Heart left ventricle (tissue), 16 donors: ENCODE measurements around the gene AKIRIN1. TPM values are rescaled to one million over a fixed set of nuclear protein-coding genes. Genes with fewer than 3 reads are reported as not detected.

ENCODE experiments used
- ATAC-seq, 4 donors: fragments of 200-7000 bp; cut with Tn5 transposase; one replicate each; pipeline ENCODE4 v1.9.1; 2020 to 2022; ENCODE audit warnings: moderate library complexity in 4 of 4, mild to moderate bottlenecking in 3 of 4, moderate number of reproducible peaks in 1 of 4
- DNase-seq, 5 donors: peaks; one replicate each; pipeline ENCODE4 v3.0.0-alpha.2; 2020
- H3K27ac ChIP-seq, 12 donors: fragments of 200-600 bp; sonication (generic) in 4 of 12; one replicate each; pipeline versions ENCODE4 v1.5.0 to v1.8.0; 2016 to 2022; ENCODE audit warnings: mild to moderate bottlenecking in 2 of 12
- H3K27me3 ChIP-seq, 9 donors: fragments of 200-600 bp; sonication (generic) in 2 of 9; one replicate each; pipeline versions ENCODE4 v1.5.1 to v1.8.0; 2016 to 2022; ENCODE audit warnings: mild to moderate bottlenecking in 3 of 9
- H3K36me3 ChIP-seq, 9 donors: fragments of 200-600 bp; sonication (generic) in 2 of 9; one replicate each; pipeline versions ENCODE4 v1.5.0 to v1.8.0; 2018 to 2022; ENCODE audit warnings: mild to moderate bottlenecking in 2 of 9
- H3K4me1 ChIP-seq, 12 donors: fragments of 200-600 bp; sonication (generic) in 4 of 12; one replicate each; pipeline versions ENCODE4 v1.5.0 to v1.8.0; 2016 to 2022; ENCODE audit warnings: mild to moderate bottlenecking in 3 of 12
- H3K4me3 ChIP-seq, 12 donors: fragments of 200-600 bp; sonication (generic) in 4 of 12; one replicate each; pipeline versions ENCODE4 v1.5.0 to v1.8.0; 2017 to 2022; ENCODE audit warnings: mild to moderate bottlenecking in 9 of 12, moderate library complexity in 4 of 12
- H3K9me3 ChIP-seq, 12 donors: fragments of 200-600 bp; sonication (generic) in 4 of 12; one replicate each; pipeline versions ENCODE4 v1.5.0 to v1.8.0; 2016 to 2022; ENCODE audit warnings: mild to moderate bottlenecking in 1 of 12
- CTCF ChIP-seq, 12 donors: fragments of 200-600 bp; sonication (generic) in 4 of 12; IDR thresholded peaks; one replicate each; pipeline versions ENCODE4 v1.5.0 to v1.8.0; 2018 to 2022; ENCODE audit warnings: antibody characterized with exemption in 12 of 12, mild to moderate bottlenecking in 5 of 12
- POLR2A ChIP-seq, 2 donors: fragments of 450-650 bp; IDR thresholded peaks; one replicate each; pipeline ENCODE4 v1.6.1; 2017; ENCODE audit warnings: antibody characterized with exemption in 2 of 2, mild to moderate bottlenecking in 2 of 2, moderate library complexity in 2 of 2
- WGBS, 4 donors: extraction: QIAGEN DNeasy Blood & Tissue Kit in 2 of 4; methylation state at CpG; one replicate each; pipeline versions ENCODE4 v1.1.5 to v1.1.7; 2013 to 2018; 5-methylcytosine and 5-hydroxymethylcytosine counted together
- intact Hi-C, 10 donors: fragments of 100-400 bp; cut with DNase I; formaldehyde crosslinking; loops; one replicate each; pipeline versions ENCODE4 v1.11.1 to v1.14.2; 2022
- polyA plus RNA-seq, 2 donors: library from polyadenylated mRNA; stranded (reverse); fragments of 200-250 nt; gene quantifications; one replicate each; pipeline ENCODE4 v1.2.3, GENCODE V29; 2013
- total RNA-seq, 9 donors: library from RNA; depleted of rRNA in 2 of 9; stranded (reverse); fragments of >200 nt in 2 of 9; fragmentation: NEBNext Ultra II Directional in 3 of 9; extraction: Animal tissue kit (Norgen Biotek cat#: 25700) in 3 of 9; gene quantifications; one replicate each; pipeline versions ENCODE4 v1.1.0 to v1.2.4, GENCODE V29; 2016 to 2023
- donor health status: ischemic (EF 13 %, LVEDD 7.1; RV severe dilation, severe dysfunction).
- donor health status: healthy with polysubstance abuse.
- donor health status: DM: no; HTN: yes; CAD: no.
- donor health status: DM: no; HTN: no; CAD: no.
- donor health status: ischemic (EF 25% LVEDD 6.9; RV normal size, moderate dysfunction).
- donor health status: ischemic (EF 25% LVEDD 5.7; RV mildly dilated, moderate dysfunction).
- donor health status: healthy.
- donor health status: DM: yes; HTN: yes; CAD: no.
- donor health status: ischemic (EF 35%, LVEDD 5.7; RV mildly dilated, moderate dysfunction).
- donor health status: nonischemic (EF 11% LVEDD 7.7; RV severe dilation, severe dysfunction).
- donor health status: DM: yes; HTN: yes; CAD: no.
- donor health status: PGD.
- donor health status: ischemic (EF 29% LVEDD 5.4; RV normal size, mild dysfunction).
- donor health status: nonischemic (EF 23%, LVEDD 6.1; RV moderate dilation, normal function).

The AKIRIN1 gene
- total and polyA plus RNA-seq, 11 donors = 15.8 to 68.1 (median 55.9) TPM

- Histone ChIP-seq H3K4me3 (peak overlapping the region in 2 of 12 donors; percentile 21 to 27), H3K4me1 (peaks cover 0 to 13% (median under 1%) of the 10 kb centered on the region in 12 donors), H3K9me3 (no peaks in the 10 kb centered on the region), H3K36me3 (peaks cover 0 to 94% (median 89%) of the 10 kb centered on the region in 9 donors), H3K27me3 (no peaks in the 10 kb centered on the region), H3K27ac (peak overlapping the region in 3 of 12 donors; percentile 17 to 37 (median 26))
- intact Hi-C loops = no loop called here
- no peak for ATAC-seq
- TF ChIP-seq CTCF (IDR thresholded peaks at IDR 0.05) (no peak), POLR2A (IDR thresholded peaks at IDR 0.05) (no peak)
- WGBS, 4 donors = 58 to 67% (median 64%) methylated on average over 6 of the region's 6 CpGs
- no peak for DNase-seq
These were observed 43.1 kb downstream of the AKIRIN1 start for GRCh38 chr1:39034114-39034654.

GRCh38 chr1:39036678-39037077, 45.6 kb downstream of the AKIRIN1 start:
- H3K27ac ChIP-seq = no peak overlapping the region
- intact Hi-C loops = no loop called here
- TF ChIP-seq POLR2A (IDR thresholded peaks at IDR 0.05) (no peak), CTCF (IDR thresholded peaks at IDR 0.05) (no peak)
- no peak for ATAC-seq
- H3K27me3 ChIP-seq = no peaks in the 10 kb centered on the region
- H3K36me3 ChIP-seq = peaks cover 0 to 88% (median 71%) of the 10 kb centered on the region in 9 donors
- no peak for DNase-seq
- H3K4me1 ChIP-seq = peaks cover 0 to 7% (median 0%) of the 10 kb centered on the region in 12 donors
- no peak overlapping the region for H3K4me3 ChIP-seq
- 73 to 88% (median 79%) methylated on average over 4 to 5 of the region's 5 CpGs for WGBS, 4 donors
- no peaks in the 10 kb centered on the region for H3K9me3 ChIP-seq

GRCh38 chr1:39043513-39043912, 52.4 kb downstream of the AKIRIN1 start:
- peaks cover 0 to 50% (median 22%) of the 10 kb centered on the region in 9 donors for H3K36me3 ChIP-seq
- no peak for ATAC-seq
- TF ChIP-seq CTCF (IDR thresholded peaks at IDR 0.05) (no peak), POLR2A (IDR thresholded peaks at IDR 0.05) (no peak)

GRCh38 chr1:39044762-39045161, 53.7 kb downstream of the AKIRIN1 start:
- Histone ChIP-seq H3K4me3 (no peak overlapping the region), H3K36me3 (peaks cover 0 to 57% (median 21%) of the 10 kb centered on the region in 9 donors), H3K4me1 (peaks cover 0 to 19% (median 14%) of the 10 kb centered on the region in 12 donors), H3K9me3 (no peaks in the 10 kb centered on the region), H3K27ac (no peak overlapping the region), H3K27me3 (no peaks in the 10 kb centered on the region)
- WGBS, 4 donors = 86 to 100% (median 93%) methylated on average over 1 of the region's 1 CpG
- no peak for ATAC-seq
- TF ChIP-seq POLR2A (IDR thresholded peaks at IDR 0.05) (no peak), CTCF (IDR thresholded peaks at IDR 0.05) (no peak)
- intact Hi-C loops = no loop called here
- DNase-seq = no peak

More at GRCh38 chr1:39043513-39043912, 52.4 kb downstream of the AKIRIN1 start:
- H3K27me3 ChIP-seq = no peaks in the 10 kb centered on the region
- H3K4me1 ChIP-seq = peaks cover 0 to 19% (median 14%) of the 10 kb centered on the region in 12 donors
- intact Hi-C loops = no loop called here
- peak overlapping the region in 1 of 12 donors; percentile 24 for H3K27ac ChIP-seq
- no peaks in the 10 kb centered on the region for H3K9me3 ChIP-seq
- DNase-seq = no peak
- WGBS, 4 donors = 90 to 97% (median 95%) methylated on average over 3 of the region's 3 CpGs
- H3K4me3 ChIP-seq = no peak overlapping the region
